ENCODE results near the gene PLXNA4.

The PLXNA4 gene

GRCh38 chr7:132480534-132480933 is 95.7 kb downstream of the PLXNA4 start:
- DNase-seq: peak in 21 of 58 donors; percentile 6 to 63 (median 22)

GRCh38 chr7:132476541-132476940 is 99.7 kb downstream of the PLXNA4 start:
- DNase-seq: no peak

GRCh38 chr7:132475669-132476116 is 100.6 kb downstream of the PLXNA4 start:
- DNase-seq: no peak

GRCh38 chr7:132475037-132475668 is 101.1 kb downstream of the PLXNA4 start:
- DNase-seq: no peak

- peak in 6 of 58 donors; percentile 12 to 31 (median 22) for DNase-seq
These were observed 103.7 kb downstream of the PLXNA4 start for GRCh38 chr7:132472463-132473120.

- DNase-seq: no peak
These were observed 104.8 kb downstream of the PLXNA4 start for GRCh38 chr7:132471515-132471914.

GRCh38 chr7:132469681-132470080 is 106.6 kb downstream of the PLXNA4 start:
- DNase-seq: no peak

GRCh38 chr7:132469264-132469663 is 107.0 kb downstream of the PLXNA4 start:
- no peak for DNase-seq

GRCh38 chr7:132466367-132466766 is 109.9 kb downstream of the PLXNA4 start:
- no peak for DNase-seq

- no peak for DNase-seq
These were observed 110.8 kb downstream of the PLXNA4 start for GRCh38 chr7:132465516-132465915.

- no peak for DNase-seq
These were observed 111.5 kb downstream of the PLXNA4 start for GRCh38 chr7:132464740-132465139.

- DNase-seq: no peak
These were observed 112.3 kb downstream of the PLXNA4 start for GRCh38 chr7:132463922-132464321.

GRCh38 chr7:132462478-132462877 is 113.8 kb downstream of the PLXNA4 start:
- no peak for DNase-seq

GRCh38 chr7:132461032-132461592 is 115.2 kb downstream of the PLXNA4 start:
- no peak for DNase-seq

GRCh38 chr7:132458729-132459128 is 117.5 kb downstream of the PLXNA4 start:
- peak in 7 of 58 donors; percentile 8 to 58 (median 19) for DNase-seq

GRCh38 chr7:132457658-132458057 is 118.6 kb downstream of the PLXNA4 start:
- DNase-seq: no peak

GRCh38 chr7:132456418-132456817 is 119.9 kb downstream of the PLXNA4 start:
- DNase-seq: no peak

GRCh38 chr7:132455378-132455777 is 120.9 kb downstream of the PLXNA4 start:
- peak in 2 of 58 donors; percentile 10 to 26 for DNase-seq

- DNase-seq: no peak
These were observed 122.4 kb downstream of the PLXNA4 start for GRCh38 chr7:132453826-132454225.

GRCh38 chr7:132451161-132451560 is 125.1 kb downstream of the PLXNA4 start:
- no peak for DNase-seq

GRCh38 chr7:132450696-132451095 is 125.6 kb downstream of the PLXNA4 start:
- DNase-seq: no peak

GRCh38 chr7:132450188-132450587 is 126.1 kb downstream of the PLXNA4 start:
- no peak for DNase-seq
